HepG2 (cell line): Measurements from ENCODE around the gene PUM1. TPM values are rescaled to one million over a fixed set of nuclear protein-coding genes. Genes with fewer than 3 reads are reported as not detected.

Experiments
- ARID3A ChIP-seq: IDR thresholded peaks from 2 replicates; pipeline ENCODE4 v1.6.1; 2012; ENCODE audit warnings: low read depth, low read length, improper control_type of control experiment
- BRD4 ChIP-seq: sonication (generic); formaldehyde crosslinking; IDR thresholded peaks from 2 replicates; pipeline ENCODE4 v1.4.0; 2020; ENCODE audit warnings: missing genetic modification reagents
- DNMT1 ChIP-seq: sonication (generic); formaldehyde crosslinking; IDR thresholded peaks from 2 replicates; pipeline ENCODE4 v1.5.1; 2020; ENCODE audit warnings: mild to moderate bottlenecking, missing genetic modification reagents
- FOXA3 ChIP-seq: IDR thresholded peaks from 2 replicates; pipeline ENCODE4 v1.6.1; 2016; ENCODE audit warnings: missing genetic modification reagents, missing compliant biosample characterization
- KLF9 ChIP-seq: IDR thresholded peaks from 2 replicates; pipeline ENCODE4 v1.6.1; 2016; ENCODE audit warnings: low read depth
- NCOA5 ChIP-seq: sonication (generic); formaldehyde crosslinking; IDR thresholded peaks from 2 replicates; pipeline ENCODE4 v1.4.0; 2020; ENCODE audit warnings: missing genetic modification reagents
- PITX1 ChIP-seq: sonication (generic); formaldehyde crosslinking; IDR thresholded peaks from 2 replicates; pipeline ENCODE4 v1.5.1; 2020; ENCODE audit warnings: mild to moderate bottlenecking, missing genetic modification reagents
- RBM22 ChIP-seq: fragments of 200-400 bp; formaldehyde crosslinking; optimal IDR thresholded peaks from 2 replicates; pipeline ENCODE3; 2017; ENCODE audit warnings: mild to moderate bottlenecking, low read length, moderate library complexity
- SP5 ChIP-seq: IDR thresholded peaks from 2 replicates; pipeline ENCODE4 v1.6.1; 2016; ENCODE audit warnings: low read depth, borderline replicate concordance
- SRF ChIP-seq: IDR thresholded peaks from 2 replicates; pipeline ENCODE4 v1.6.1; 2011; ENCODE audit warnings: mild to moderate bottlenecking, low read depth, low read length, moderate library complexity
- TFE3 ChIP-seq: IDR thresholded peaks from 2 replicates; pipeline ENCODE4 v1.6.1; 2016
- ZBTB10 ChIP-seq: sonication (generic); formaldehyde crosslinking; IDR thresholded peaks from 2 replicates; pipeline ENCODE4 v1.4.0; 2020; ENCODE audit warnings: missing genetic modification reagents, borderline replicate concordance
- ZBTB26 ChIP-seq: IDR thresholded peaks from 2 replicates; pipeline ENCODE4 v1.6.1; 2016; ENCODE audit warnings: missing compliant biosample characterization, missing genetic modification reagents, borderline replicate concordance
- ZFP36 ChIP-seq: fragments of 150-350 bp; IDR thresholded peaks from 2 replicates; pipeline ENCODE4 v1.6.1; 2018; ENCODE audit warnings: borderline replicate concordance, low read length, low read depth; ENCODE audit not compliant: partially characterized antibody
- ZNF280D ChIP-seq: sonication (generic); formaldehyde crosslinking; IDR thresholded peaks from 2 replicates; pipeline ENCODE4 v1.5.1; 2020; ENCODE audit warnings: mild to moderate bottlenecking, missing genetic modification reagents
- ZNF383 ChIP-seq: sonication (generic); formaldehyde crosslinking; IDR thresholded peaks from 2 replicates; pipeline ENCODE4 v1.4.0; 2020; ENCODE audit warnings: missing genetic modification reagents, mild to moderate bottlenecking, borderline replicate concordance
- ZNF788 ChIP-seq: sonication (generic); formaldehyde crosslinking; IDR thresholded peaks from 2 replicates; pipeline ENCODE4 v1.5.0; 2020; ENCODE audit warnings: mild to moderate bottlenecking, missing genetic modification reagents, borderline replicate concordance
- ZZZ3 ChIP-seq: sonication (generic); formaldehyde crosslinking; IDR thresholded peaks from 2 replicates; pipeline ENCODE4 v1.4.0; 2020; ENCODE audit warnings: missing genetic modification reagents, mild to moderate bottlenecking, borderline replicate concordance
- polyA plus RNA-seq, 8 experiments: library from polyadenylated mRNA; depleted of rRNA in 3 of 8; stranded (reverse) in 7 of 8; unstranded in 1 of 8; fragments of >200 nt; fragmentation: Illumina TruSeq in 4 of 8; extraction: Trizol in 4 of 8; gene quantifications; 2 replicates each; pipeline versions ENCODE4 v1.2.1 to v1.2.3, GENCODE V29; 2011 to 2016; ENCODE audit warnings: low read depth in 4 of 8, missing spikeins in 1 of 8, mixed read lengths in 1 of 8; ENCODE audit not compliant: insufficient read depth in 1 of 8
- total RNA-seq, 5 experiments: library from RNA; depleted of rRNA; stranded (reverse); fragments of >200 nt; fragmentation: Illumina TruSeq; extraction: Trizol; gene quantifications; 2 replicates each; pipeline ENCODE4 v1.2.3, GENCODE V29; 2016; ENCODE audit warnings: low read depth in 1 of 5

Gene PUM1
- total and polyA plus RNA-seq, 2 of the 13 experiments (the other 11 are each of a cell fraction or from before 2014, with no cell fraction given): 64.7 to 91.0 TPM

GRCh38 chr1:31065310-31066217 lies at the start of gene PUM1 (continued):
- TF ChIP-seq TFE3 (no peak), NCOA5 (CRISPR knock-in tag) (no peak), SRF (no peak), DNMT1 (0 out of 2 replicates have a peak, but pooled peaks have one; percentile 20), ZNF280D (no peak), ZFP36 (no peak), ZNF788 (no peak; the same call in 1 of the 2 replicates), BRD4 (CRISPR knock-in tag) (peak; percentile 69; the same call in 1 of the 2 replicates), KLF9 (CRISPR knock-in tag) (no peak), ZBTB10 (peak; percentile 55; the same call in 1 of the 2 replicates), ZZZ3 (CRISPR knock-in tag) (no peak; the same call in 1 of the 2 replicates), ARID3A (no peak), SP5 (no peak), PITX1 (peak; percentile 66), FOXA3 (CRISPR knock-in tag) (0 out of 2 replicates have a peak, but pooled peaks have one; percentile 15), ZNF383 (CRISPR knock-in tag) (no peak), RBM22 (no peak), ZBTB26 (CRISPR knock-in tag) (no peak)
